ENCODE data around the gene RPA3.
"Not testable (repeated sequence)": the region's sequence is repeated elsewhere in the genome, so short reads cannot be mapped to it uniquely, and the experiment has no call there.

Gene RPA3

DNA sequence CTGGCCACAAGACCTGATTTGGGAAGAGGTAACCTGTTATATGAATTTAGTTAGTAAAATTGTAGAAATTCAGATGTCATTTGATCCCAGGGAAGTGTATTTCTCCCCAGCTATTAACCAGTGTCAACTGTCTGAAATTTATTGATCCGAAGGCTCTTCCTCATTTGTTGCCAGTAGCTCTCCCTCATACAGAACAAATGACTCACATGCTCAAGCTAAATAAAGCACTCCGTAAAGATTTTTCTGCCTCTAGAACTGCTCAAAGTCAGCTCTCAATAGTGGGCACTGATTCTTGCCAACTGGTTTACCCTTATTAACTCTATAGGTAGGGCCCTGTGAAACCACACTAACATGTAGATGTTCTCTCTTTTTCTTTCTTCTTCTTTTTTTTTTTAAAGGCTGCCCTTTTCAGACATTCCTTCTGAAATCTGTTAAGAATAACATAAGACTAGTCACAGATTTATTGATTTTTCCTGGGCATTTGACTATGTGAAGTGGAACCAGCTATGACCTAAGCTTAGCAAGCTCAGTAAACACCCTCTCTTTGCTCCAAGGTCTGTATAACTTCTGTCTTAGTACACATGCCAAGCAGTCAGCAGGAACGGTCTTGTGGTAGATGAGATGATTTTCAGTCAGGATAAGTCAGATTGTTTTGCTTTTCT is 21.8 kb downstream of the RPA3 start:
- no peak for DNase-seq (ENCODE audit: extremely low read depth in 1 of 2, low read depth in 1 of 2)

DNA sequence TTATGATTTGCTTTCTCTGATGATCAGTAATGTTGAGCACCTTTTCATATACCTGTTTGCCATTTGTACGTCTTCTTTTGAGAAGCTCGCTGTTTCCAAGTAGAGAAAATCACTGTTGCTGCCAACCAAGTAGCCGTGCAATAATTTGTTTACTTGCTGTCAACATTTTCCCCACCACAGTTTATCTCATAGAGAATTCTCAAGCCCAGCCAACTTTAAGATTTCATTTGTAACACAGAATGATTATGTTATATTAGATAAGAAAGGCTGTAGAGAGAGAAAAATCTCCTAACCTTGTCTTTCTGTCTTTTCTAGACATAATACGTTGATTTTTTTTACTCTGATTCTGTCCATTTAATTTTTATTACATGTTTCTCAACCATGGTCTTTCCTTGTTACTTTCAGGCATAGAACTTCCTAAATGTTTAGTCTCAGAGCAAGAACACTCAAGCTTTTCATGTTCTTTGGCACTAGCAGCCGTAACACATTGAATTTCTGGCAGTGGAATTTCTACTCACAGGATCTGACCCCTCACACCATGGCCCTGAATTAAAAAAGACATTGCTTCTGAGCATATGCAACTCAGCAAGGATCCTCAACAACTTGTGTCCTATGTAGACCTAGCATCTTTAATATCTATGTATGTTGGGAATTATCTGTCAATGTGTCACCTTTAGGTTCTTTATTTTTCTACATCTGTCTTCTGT is 23.1 kb downstream of the RPA3 start:
- DNase-seq (ENCODE audit: extremely low read depth in 1 of 2, low read depth in 1 of 2) = no peak

DNA sequence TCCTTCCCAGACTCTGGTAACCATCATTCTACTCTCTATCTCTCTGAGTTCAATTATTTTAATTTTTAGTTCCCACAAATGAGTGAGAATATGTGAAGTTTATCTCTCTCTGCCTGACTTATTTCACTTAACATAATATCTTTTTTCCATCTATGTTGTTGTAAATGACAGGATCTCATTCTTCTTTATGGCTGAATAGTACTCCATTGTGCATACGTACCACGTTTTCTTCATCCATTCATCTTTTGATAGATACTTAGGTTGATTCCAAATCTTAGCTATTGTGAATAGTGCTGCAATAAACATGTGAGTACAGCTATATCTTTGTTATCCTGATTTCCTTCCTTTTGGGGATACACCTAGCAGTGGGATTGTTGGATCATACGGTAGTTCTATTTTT is 23.9 kb downstream of the RPA3 start:
- DNase-seq (ENCODE audit: extremely low read depth in 1 of 2, low read depth in 1 of 2) = no peak

DNA sequence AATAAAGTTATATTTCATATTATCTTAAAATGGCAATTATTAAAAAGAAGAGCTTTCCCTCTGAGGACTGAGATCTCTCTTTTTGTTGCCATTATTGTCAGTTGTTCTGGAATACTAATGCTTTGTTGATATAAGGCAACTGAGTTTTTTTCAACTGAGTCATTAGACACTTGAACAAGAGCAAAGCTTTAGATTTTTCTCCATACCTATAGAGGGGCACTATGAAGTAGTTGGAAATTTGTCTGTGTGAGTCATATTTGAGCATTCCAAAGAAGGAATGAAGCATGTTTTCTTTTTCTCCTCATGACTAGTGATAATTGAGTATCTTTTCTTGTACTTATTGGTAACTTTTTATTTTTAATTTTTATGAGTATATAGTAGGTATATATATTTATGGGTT is 24.5 kb downstream of the RPA3 start:
- DNase-seq (ENCODE audit: extremely low read depth in 1 of 2, low read depth in 1 of 2) = no peak

- no peak for DNase-seq (ENCODE audit: extremely low read depth in 1 of 2, low read depth in 1 of 2)
Measured at GRCh38 chr7:7688956-7689355, 29.5 kb downstream of the RPA3 start.

DNA sequence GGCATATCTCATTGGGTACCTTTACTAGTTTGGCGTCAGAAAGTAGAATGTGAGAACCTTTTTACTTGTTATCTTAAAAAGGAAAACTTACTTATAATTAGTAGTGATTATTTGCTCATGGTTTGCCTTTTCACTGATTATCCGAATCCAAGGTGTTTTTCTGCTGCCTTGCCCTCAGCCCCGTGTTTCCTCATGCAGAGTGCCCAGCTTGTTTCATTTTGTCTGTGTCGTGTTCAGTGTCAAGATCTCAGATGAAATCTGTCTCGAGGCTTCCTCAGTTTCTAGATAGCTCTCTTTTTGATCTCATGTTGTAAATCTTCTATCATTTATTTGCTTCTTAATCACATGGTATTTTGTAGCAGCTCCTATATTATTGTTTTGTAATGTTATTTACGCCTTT is 30.1 kb downstream of the RPA3 start:
- no peak for DNase-seq (ENCODE audit: extremely low read depth in 1 of 2, low read depth in 1 of 2)

DNA sequence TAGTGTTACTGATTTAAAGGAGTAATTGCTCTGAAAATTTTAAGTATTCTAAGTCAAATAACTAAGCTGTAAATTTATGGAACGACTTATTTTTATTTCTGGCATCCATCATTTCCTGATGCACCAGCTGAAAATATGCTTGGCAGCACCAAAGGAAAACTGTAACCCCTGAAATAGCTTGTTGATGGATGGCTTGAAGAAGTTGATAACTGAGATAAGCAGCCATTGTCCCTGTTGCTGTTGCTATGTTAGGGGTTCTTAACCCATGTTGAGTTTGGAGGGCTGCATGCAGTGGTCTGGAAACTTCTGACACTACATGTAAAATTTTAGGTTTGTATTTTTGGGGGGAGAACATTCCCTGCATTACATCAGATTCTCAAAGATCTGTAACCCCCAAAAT is 30.6 kb downstream of the RPA3 start:
- no peak for DNase-seq (ENCODE audit: extremely low read depth in 1 of 2, low read depth in 1 of 2)

DNA sequence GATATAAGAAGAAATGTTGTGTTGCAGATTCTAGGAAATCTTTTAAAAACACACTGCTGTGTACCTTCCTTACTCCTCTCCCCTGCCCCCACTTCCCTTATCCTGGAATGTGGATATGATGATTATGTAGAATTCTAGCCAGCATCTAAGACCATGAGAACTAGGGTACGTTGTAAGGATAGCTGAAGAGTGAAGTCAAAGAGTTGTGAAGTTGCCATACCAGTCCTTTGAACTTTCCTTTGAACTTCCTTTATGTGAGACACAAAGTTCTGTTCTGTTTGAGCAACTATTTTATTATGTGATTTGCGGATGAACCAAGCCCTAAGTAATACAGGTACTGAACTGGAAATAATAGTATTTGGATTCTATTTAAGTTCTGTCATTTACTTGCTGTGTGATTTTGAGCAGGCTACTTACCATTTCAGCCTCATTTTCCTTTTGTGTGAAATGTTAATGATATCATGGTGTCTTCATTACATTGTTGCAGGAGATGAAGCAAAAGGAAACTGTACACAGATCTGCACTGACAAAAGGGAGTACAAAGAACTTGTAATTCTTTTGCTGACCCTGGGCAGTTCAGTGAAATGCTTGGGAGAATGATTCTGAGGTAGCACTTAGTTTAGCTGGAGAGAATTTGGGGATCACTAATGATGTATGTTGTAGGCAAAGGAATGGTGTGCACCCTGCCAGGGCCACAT is 31.4 kb downstream of the RPA3 start:
- DNase-seq (ENCODE audit: extremely low read depth in 1 of 2, low read depth in 1 of 2) = no peak

DNA sequence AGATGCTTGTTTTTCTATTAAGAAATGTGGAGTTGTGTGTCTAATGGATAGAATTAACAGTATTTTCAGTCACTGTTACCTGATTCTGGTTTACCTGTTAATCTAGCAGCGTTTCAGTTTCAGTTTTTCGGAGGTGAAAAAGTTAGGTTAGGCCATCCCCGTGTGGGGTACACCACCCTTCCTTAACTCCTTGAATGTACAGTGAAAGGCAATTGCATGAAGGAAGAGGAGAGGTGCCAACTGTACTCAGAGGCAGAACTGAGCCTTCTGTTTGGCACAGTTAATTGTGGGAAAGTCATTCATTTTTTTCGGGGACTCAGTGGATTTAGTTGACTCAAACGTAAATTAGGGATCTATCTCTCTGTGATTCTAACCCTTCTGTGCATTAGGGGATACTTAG is 35.5 kb downstream of the RPA3 start:
- no peak for DNase-seq (ENCODE audit: extremely low read depth in 1 of 2, low read depth in 1 of 2)

DNA sequence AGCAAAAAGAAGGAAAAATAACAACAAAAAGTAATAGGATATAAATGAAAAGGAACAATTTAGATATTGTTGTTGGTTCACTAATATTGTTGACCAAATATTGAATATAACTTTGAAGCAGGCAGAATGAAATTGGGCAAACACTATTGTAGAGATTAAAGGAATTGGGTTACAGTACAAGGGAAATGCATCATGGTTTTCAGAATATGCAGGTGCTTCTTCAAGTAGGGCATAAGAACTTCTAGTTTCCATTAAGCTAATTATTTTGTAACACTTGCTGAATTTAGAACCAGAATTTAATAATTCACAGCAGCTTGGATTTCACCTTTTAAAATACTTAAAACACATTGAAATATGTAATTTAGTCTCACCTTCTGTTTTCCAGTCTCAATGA is 36.5 kb downstream of the RPA3 start:
- no peak for DNase-seq (ENCODE audit: extremely low read depth in 1 of 2, low read depth in 1 of 2)

DNA sequence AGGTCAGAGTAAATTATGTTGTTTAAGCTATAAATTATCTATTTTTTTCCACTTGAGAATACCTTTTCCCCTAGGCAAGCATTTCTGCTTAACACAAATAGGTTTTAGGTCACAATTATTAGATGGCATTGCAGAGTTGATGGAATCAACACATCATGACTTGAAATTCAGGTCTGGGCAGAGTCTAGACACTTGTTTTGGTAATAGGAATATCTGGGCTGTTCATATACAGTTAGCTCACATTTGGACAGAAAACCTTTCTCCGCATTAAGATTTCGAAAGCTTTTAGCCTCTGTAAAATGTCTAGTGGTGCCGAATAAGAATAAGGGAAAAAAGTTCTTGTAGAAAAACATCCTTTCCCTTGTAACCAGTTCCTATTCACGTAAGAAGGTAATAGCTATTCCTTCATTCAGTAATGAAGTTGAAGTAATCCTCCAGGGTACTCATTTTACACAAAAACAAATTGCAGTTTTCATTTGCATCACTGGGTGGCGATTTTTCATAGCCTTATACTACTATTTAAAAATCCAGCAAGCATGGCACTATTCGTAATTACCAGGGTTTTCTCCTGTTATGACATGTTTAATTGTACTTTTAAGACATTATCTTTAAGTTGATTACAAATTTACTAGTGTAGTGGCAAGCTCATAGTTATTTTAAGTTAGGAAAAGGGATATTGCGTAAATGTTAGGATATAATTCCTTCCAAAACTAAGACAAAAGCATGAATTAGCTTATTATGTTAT is 37.0 kb downstream of the RPA3 start:
- no peak for DNase-seq (ENCODE audit: extremely low read depth in 1 of 2, low read depth in 1 of 2)

DNA sequence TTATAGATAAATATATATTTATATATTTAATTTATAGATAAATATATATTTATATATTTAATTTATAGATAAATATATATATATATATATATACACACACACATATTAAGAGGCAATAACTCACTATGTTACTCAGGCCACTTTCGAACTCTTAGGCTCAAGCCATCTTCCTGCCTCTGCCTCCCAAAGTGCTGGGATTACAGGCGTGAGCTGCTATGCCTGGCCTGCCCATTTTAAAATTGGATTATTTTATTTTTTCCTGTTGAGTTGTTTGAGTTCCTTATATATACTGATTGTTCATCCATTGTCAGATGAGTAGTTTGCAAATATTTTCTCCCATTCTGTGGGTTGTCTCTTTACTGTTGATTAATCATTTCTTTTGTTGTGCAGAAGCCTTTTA is 38.8 kb downstream of the RPA3 start:
- DNase-seq (ENCODE audit: extremely low read depth in 1 of 2, low read depth in 1 of 2) = not testable (repeated sequence)

GRCh38 chr7:7675686-7676085 is 42.7 kb downstream of the RPA3 start:
- DNase-seq (ENCODE audit: extremely low read depth in 1 of 2, low read depth in 1 of 2) = no peak

DNA sequence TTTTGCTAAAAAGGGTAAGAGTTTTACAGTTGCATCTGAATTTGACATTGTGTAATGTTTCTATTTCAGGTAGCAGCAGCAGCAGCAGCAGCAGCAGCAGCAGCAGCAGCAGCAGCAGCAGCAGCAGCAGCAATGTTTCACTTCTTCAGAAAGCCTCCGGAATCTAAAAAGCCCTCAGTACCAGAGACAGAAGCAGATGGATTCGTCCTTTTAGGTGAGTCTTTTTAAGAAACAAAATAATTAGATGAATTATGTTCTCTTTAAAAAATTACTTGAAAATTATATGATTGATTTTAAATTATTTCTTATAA is 45.2 kb downstream of the RPA3 start:
- DNase-seq (ENCODE audit: extremely low read depth in 1 of 2, low read depth in 1 of 2) = no peak

GRCh38 chr7:7672545-7673239 is 45.7 kb downstream of the RPA3 start:
- no peak for DNase-seq (ENCODE audit: extremely low read depth in 1 of 2, low read depth in 1 of 2)

GRCh38 chr7:7671361-7671760 is 47.0 kb downstream of the RPA3 start:
- DNase-seq (ENCODE audit: extremely low read depth in 1 of 2, low read depth in 1 of 2) = no peak

- no peak for DNase-seq (ENCODE audit: extremely low read depth in 1 of 2, low read depth in 1 of 2)
Measured at GRCh38 chr7:7670490-7670889, 47.9 kb downstream of the RPA3 start.

- no peak for DNase-seq (ENCODE audit: extremely low read depth in 1 of 2, low read depth in 1 of 2)
Measured at GRCh38 chr7:7668706-7669105, 49.7 kb downstream of the RPA3 start.

GRCh38 chr7:7667187-7667586 is 51.2 kb downstream of the RPA3 start:
- DNase-seq (ENCODE audit: extremely low read depth in 1 of 2, low read depth in 1 of 2) = no peak

GRCh38 chr7:7665031-7665430 is 53.4 kb downstream of the RPA3 start:
- no peak for DNase-seq (ENCODE audit: extremely low read depth in 1 of 2, low read depth in 1 of 2)

- no peak for DNase-seq (ENCODE audit: extremely low read depth in 1 of 2, low read depth in 1 of 2)
Measured at GRCh38 chr7:7664291-7664690, 54.1 kb downstream of the RPA3 start.
